HEK293T (cell line): ENCODE data around the gene ITIH2.
"Not testable (repeated sequence)": the region's sequence is repeated elsewhere in the genome, so short reads cannot be mapped to it uniquely, and the experiment has no call there.

Experiments used
- CTCF ChIA-PET: fragments of 350-600 bp; formaldehyde crosslinking; extraction: SDS; loops from one replicate; lab custom pipeline; 2021; ENCODE audit warnings: antibody characterized with exemption, inconsistent platforms; lab: Yijun Ruan, JAX
- POLR2A ChIA-PET: fragments of 350-600 bp; formaldehyde crosslinking; extraction: SDS; loops from one replicate; lab custom pipeline; 2020; ENCODE audit warnings: antibody characterized with exemption, inconsistent platforms; lab: Yijun Ruan, JAX
- DNase-seq: peaks from one replicate; pipeline ENCODE4 v3.0.0; 2012; ENCODE audit warnings: mixed read lengths; ENCODE audit errors: extremely low spot score
- ARNT ChIP-seq: fragments of 450-650 bp; IDR thresholded peaks from 2 replicates; pipeline ENCODE4 v1.6.1; 2017; ENCODE audit warnings: mild to moderate bottlenecking
- BHLHE40 ChIP-seq: fragments of 450-650 bp; IDR thresholded peaks from 2 replicates; pipeline ENCODE4 v1.6.1; 2016; ENCODE audit warnings: mild to moderate bottlenecking, moderate library complexity, borderline replicate concordance
- CTBP1 ChIP-seq: fragments of 450-650 bp; IDR thresholded peaks from 2 replicates; pipeline ENCODE4 v1.6.1; 2016; ENCODE audit warnings: borderline replicate concordance
- ELF4 ChIP-seq: fragments of 450-650 bp; IDR thresholded peaks from 2 replicates; pipeline ENCODE4 v1.6.1; 2017; ENCODE audit warnings: antibody characterized with exemption
- FOXA1 ChIP-seq: fragments of 450-650 bp; IDR thresholded peaks from 2 replicates; pipeline ENCODE4 v1.6.1; 2016; ENCODE audit warnings: mild to moderate bottlenecking
- FOXK2 ChIP-seq: fragments of 450-650 bp; IDR thresholded peaks from 2 replicates; pipeline ENCODE4 v1.6.1; 2016; ENCODE audit warnings: mild to moderate bottlenecking
- FOXM1 ChIP-seq: fragments of 450-650 bp; IDR thresholded peaks from 2 replicates; pipeline ENCODE4 v1.6.1; 2017; ENCODE audit warnings: mild to moderate bottlenecking, borderline replicate concordance
- HDGF ChIP-seq: fragments of 450-650 bp; IDR thresholded peaks from 2 replicates; pipeline ENCODE4 v1.6.1; 2017; ENCODE audit warnings: antibody characterized with exemption, borderline replicate concordance
- L3MBTL2 ChIP-seq: fragments of 450-650 bp; conservative IDR thresholded peaks from 2 replicates; pipeline ENCODE4 v1.6.1; 2016; ENCODE audit warnings: mild to moderate bottlenecking
- LEF1 ChIP-seq: fragments of 450-650 bp; IDR thresholded peaks from 2 replicates; pipeline ENCODE4 v1.6.1; 2017; ENCODE audit warnings: mild to moderate bottlenecking, borderline replicate concordance
- NFRKB ChIP-seq: fragments of 450-650 bp; IDR thresholded peaks from 2 replicates; pipeline ENCODE4 v1.6.1; 2016; ENCODE audit warnings: mild to moderate bottlenecking, moderate library complexity
- PKNOX1 ChIP-seq: fragments of 450-650 bp; IDR thresholded peaks from 2 replicates; pipeline ENCODE4 v1.6.1; 2016
- SP1 ChIP-seq: fragments of 450-650 bp; IDR thresholded peaks from 2 replicates; pipeline ENCODE4 v1.6.1; 2017
- SUZ12 ChIP-seq: fragments of 450-650 bp; IDR thresholded peaks from 2 replicates; pipeline ENCODE4 v1.6.1; 2016; ENCODE audit warnings: mild to moderate bottlenecking
- TARDBP ChIP-seq: fragments of 450-650 bp; IDR thresholded peaks from 2 replicates; pipeline ENCODE4 v1.6.1; 2016
- ZNF384 ChIP-seq: fragments of 450-650 bp; IDR thresholded peaks from 2 replicates; pipeline ENCODE4 v1.6.1; 2016

Gene ITIH2

DNA sequence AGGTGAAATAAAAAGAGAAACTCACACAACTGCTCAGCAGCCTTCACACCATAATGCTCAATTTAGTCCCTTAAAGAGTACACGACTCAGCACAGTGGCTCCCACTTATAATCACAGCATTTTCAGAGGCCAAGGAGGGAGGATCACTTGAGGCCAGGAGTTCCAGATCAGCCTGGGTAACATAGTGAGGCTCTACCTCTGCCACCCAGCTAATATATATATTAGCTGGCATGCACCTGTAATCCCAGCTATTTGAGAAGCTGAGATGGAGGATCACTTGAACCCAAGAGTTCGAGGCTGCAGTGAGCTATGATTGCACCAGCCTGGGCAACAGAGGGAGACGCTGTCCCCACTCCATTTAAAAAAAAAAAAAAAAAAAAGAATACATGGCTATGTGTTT lies 2.2 kb downstream of the ITIH2 start:
- CTCF ChIA-PET: no interaction called here
- no peak for DNase-seq
- POLR2A ChIA-PET: no interaction called here
- no peak for TF ChIP-seq ARNT
- no peak for TF ChIP-seq L3MBTL2
- TF ChIP-seq SUZ12: no peak
- TF ChIP-seq LEF1: no peak

- ChIA-PET CTCF (no interaction called here), POLR2A (no interaction called here)
- TF ChIP-seq FOXA1 (no peak), FOXM1 (no peak), PKNOX1 (no peak), L3MBTL2 (no peak), TARDBP (no peak), HDGF (no peak), ZNF384 (no peak), NFRKB (no peak), CTBP1 (no peak), BHLHE40 (no peak), FOXK2 (no peak), SUZ12 (no peak), ELF4 (no peak)
- no peak for DNase-seq
These were observed 3.5 kb downstream of the ITIH2 start for GRCh38 chr10:7706534-7707073.

GRCh38 chr10:7707102-7707501 lies 4.0 kb downstream of the ITIH2 start:
- CTCF ChIA-PET: no interaction called here
- no peak for DNase-seq
- POLR2A ChIA-PET: no interaction called here
- TF ChIP-seq TARDBP (no peak), CTBP1 (no peak), NFRKB (no peak), FOXK2 (no peak), ARNT (no peak), HDGF (no peak), L3MBTL2 (no peak), BHLHE40 (no peak), SUZ12 (no peak), ZNF384 (no peak), LEF1 (no peak), SP1 (no peak), PKNOX1 (no peak), FOXA1 (no peak), ELF4 (no peak), FOXM1 (no peak)

DNA sequence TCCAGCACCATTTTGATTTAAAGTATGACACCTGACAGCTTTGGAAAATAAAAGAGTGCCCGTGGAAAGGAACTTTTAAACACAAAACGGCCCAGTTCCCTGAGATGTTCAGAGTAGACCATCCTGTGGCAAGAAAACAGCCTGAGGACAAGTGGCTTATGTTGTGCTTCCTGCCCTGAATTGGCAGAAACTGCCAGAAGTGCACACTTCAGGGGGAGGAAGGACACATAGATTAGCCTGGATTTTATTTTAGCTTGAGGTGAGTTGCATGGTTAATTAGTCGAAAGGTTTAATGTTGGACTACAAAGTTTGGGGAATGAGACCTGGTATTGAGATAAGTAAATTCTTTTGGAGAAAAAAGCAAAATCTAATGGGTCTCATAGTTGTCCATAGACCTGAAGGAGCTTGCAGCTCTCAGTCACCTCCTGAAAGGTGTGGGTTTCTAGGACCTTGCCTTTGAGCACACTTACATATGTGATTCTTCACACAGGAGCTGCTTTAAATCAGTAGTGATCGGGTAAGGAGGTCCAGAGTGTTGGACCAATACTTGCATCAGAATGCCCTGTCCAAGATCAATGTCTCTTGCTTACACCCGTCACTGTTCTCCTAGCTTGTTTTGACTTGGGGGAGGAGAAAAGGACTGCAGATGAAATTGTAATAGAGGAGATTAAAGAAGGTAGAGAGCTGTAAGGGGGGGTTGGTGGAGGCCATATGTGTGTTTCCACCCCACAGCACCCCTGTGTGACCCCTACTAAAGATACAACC lies 4.9 kb downstream of the ITIH2 start:
- ChIA-PET POLR2A (no interaction called here), CTCF (interaction anchor here (0.6 to 1.0 kb wide), 2 partner anchors 10 to 838 kb away, joined by 3 read pairs; no protein-coding TSS in a partner anchor)
- TF ChIP-seq ARNT (no peak), ZNF384 (no peak), LEF1 (no peak), BHLHE40 (no peak), L3MBTL2 (no peak), ELF4 (no peak), SUZ12 (no peak), NFRKB (no peak), FOXA1 (no peak), PKNOX1 (no peak), HDGF (no peak), SP1 (no peak), TARDBP (no peak), FOXM1 (no peak), CTBP1 (no peak), FOXK2 (no peak)
- DNase-seq: no peak

GRCh38 chr10:7708832-7709231 lies 5.7 kb downstream of the ITIH2 start:
- DNase-seq: no peak
- TF ChIP-seq CTBP1 (no peak), ZNF384 (no peak), SP1 (no peak), FOXK2 (no peak), TARDBP (no peak), FOXM1 (no peak), ARNT (no peak), HDGF (no peak), L3MBTL2 (no peak), BHLHE40 (no peak), NFRKB (no peak)
- CTCF ChIA-PET: interaction anchor here (1.0 kb wide), 1 partner anchor 11 kb away, joined by 3 read pairs; no protein-coding TSS in a partner anchor
- POLR2A ChIA-PET: no interaction called here

DNA sequence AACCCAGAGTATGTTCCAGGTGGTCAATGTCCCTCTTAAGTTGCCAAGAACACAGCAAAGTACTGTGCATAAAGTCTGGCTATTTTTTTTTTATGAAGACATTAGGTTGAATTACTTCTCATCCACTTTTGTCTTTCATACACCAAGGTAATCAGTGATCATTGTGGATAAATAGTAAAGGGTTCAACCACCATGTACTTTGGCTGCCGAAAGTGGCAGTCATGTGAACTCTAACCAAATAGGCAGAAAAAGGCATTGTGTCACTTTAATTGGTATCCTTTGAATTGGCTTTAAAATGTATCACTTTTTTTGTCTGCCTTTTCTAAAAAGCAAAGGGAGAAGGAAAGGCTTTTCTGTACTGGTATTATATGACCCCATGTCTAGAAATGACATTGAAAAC lies 7.3 kb downstream of the ITIH2 start:
- CTCF ChIA-PET: interaction anchor here (0.7 kb wide), 1 partner anchor 1537 kb away, joined by 7 read pairs; no protein-coding TSS in a partner anchor
- TF ChIP-seq ELF4 (no peak), L3MBTL2 (no peak), ZNF384 (no peak), SUZ12 (no peak), SP1 (no peak), BHLHE40 (no peak), FOXM1 (no peak), NFRKB (no peak), ARNT (no peak), HDGF (no peak), LEF1 (no peak), FOXK2 (no peak), TARDBP (no peak), CTBP1 (no peak), PKNOX1 (no peak)
- POLR2A ChIA-PET: no interaction called here
- DNase-seq: no peak

DNA sequence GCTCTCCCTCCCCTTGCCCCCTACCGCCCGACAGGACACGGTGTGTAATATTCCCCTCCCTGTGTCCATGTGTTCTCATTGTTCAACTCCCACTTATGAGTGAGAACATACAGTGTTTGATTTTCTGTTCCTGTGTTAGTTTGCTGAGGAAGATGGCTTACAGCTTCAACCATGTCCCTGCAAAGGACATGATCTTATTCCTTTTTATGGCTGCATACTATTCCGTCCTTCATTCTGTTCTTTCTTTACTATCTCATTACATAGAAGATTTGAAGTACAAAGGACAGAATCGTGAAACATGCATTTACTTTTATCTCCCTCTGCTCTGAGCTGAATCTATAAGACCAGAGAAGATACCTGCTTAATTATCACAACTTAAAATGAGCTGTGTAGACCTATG lies 8.0 kb downstream of the ITIH2 start:
- DNase-seq, CTCF ChIA-PET, POLR2A ChIA-PET: not testable (repeated sequence)
